GM12873 (cell line): ENCODE data around the gene ZNF212.

Experiments
- CTCF ChIP-seq: IDR thresholded peaks from 2 replicates; pipeline ENCODE4 v1.5.1; 2012; ENCODE audit warnings: low read depth, mild to moderate bottlenecking, moderate library complexity, low read length, control low read depth; ENCODE audit not compliant: insufficient read depth; ENCODE audit errors: missing control alignments

ZNF212 gene

GRCh38 chr7:149302222-149302621 is 62.8 kb downstream of the ZNF212 start:
- TF ChIP-seq CTCF: no peak

- no peak for TF ChIP-seq CTCF
Observed at GRCh38 chr7:149302865-149303264, 63.4 kb downstream of the ZNF212 start.

GRCh38 chr7:149304006-149304405 is 64.6 kb downstream of the ZNF212 start:
- no peak for TF ChIP-seq CTCF
